Activated CD4-positive, alpha-beta memory T cell treated with anti-CD3 and anti-CD28 coated beads, Interleukin-2, amount 10 ng/mL, durations not matched to agents 7 days and 5 days (primary cell): Measurements from ENCODE around the gene RRP15. TPM values are rescaled to one million over a fixed set of nuclear protein-coding genes. Genes with fewer than 3 reads are reported as not detected.
A peak's percentile ranks its signal among the peaks of the same experiment; 100 is the strongest.

Experiments used
- CTCF ChIA-PET: fragments of 350-600 bp; sonication (Branson Sonifier 250); formaldehyde crosslinking; loops from one replicate; lab custom pipeline; 2021; ENCODE audit warnings: antibody characterized with exemption, inconsistent platforms; lab: Charles Lee
- POLR2A ChIA-PET: fragments of 350-600 bp; sonication (Branson Sonifier 250); formaldehyde crosslinking; loops from one replicate; lab custom pipeline; 2021; ENCODE audit warnings: antibody characterized with exemption; lab: Charles Lee
- DNase-seq: peaks from one replicate; pipeline ENCODE4 v3.0.0-alpha.2; 2020
- H3K27ac Mint-ChIP-seq: one replicate; pipeline ENCODE4 v1.8.0; 2021; ENCODE audit warnings: mild to moderate bottlenecking, mixed read lengths
- H3K27me3 Mint-ChIP-seq: one replicate; pipeline ENCODE4 v1.8.0; 2021; ENCODE audit warnings: mixed read lengths
- H3K36me3 Mint-ChIP-seq: one replicate; pipeline ENCODE4 v1.8.0; 2021; ENCODE audit warnings: low read depth, mixed read lengths
- H3K4me1 Mint-ChIP-seq: one replicate; pipeline ENCODE4 v1.8.0; 2021; ENCODE audit warnings: mixed read lengths
- H3K4me3 Mint-ChIP-seq: one replicate; pipeline ENCODE4 v1.8.0; 2021; ENCODE audit warnings: mild to moderate bottlenecking, mixed read lengths
- H3K9me3 Mint-ChIP-seq: one replicate; pipeline ENCODE4 v1.8.0; 2021; ENCODE audit warnings: mixed read lengths
- total RNA-seq, 2 experiments: library from RNA; stranded (reverse); gene quantifications; one replicate each; pipeline ENCODE4 v1.2.3, GENCODE V29; 2021

RRP15 gene
- total RNA-seq, 2 experiments from 2014 or later = 10.3 to 10.6 TPM

GRCh38 chr1:218266356-218266755, 18.7 kb upstream of the RRP15 start:
- peaks cover 5% of the 10 kb centered on the region for H3K27me3 Mint-ChIP-seq
- no peak overlapping the region for H3K4me3 Mint-ChIP-seq
- H3K9me3 Mint-ChIP-seq = no peaks in the 10 kb centered on the region
- ChIA-PET CTCF (no interaction called here), POLR2A (no interaction called here)
- H3K27ac Mint-ChIP-seq = no peak overlapping the region
- no peaks in the 10 kb centered on the region for H3K4me1 Mint-ChIP-seq
- no peak for DNase-seq
- H3K36me3 Mint-ChIP-seq = no peaks in the 10 kb centered on the region

DNA sequence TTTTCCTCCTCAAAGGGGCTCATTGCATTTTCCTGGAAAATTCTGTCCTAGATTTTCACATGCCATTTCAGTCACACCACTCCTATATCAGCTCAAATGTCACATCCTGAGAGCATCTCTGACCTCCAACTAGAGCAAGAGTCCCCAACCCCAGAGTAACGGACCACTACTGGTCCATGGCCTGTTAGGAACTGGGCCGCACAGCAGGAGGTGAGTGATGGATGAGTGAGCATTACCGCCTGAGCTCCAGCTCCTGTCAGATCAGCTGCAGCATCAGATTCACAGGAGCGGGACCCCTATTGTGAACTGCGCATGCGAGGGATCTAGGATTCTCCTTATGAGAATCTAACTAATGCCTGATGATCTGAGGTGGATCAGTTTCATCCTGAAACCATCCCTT, 12.7 kb upstream of the RRP15 start:
- CTCF ChIA-PET = no interaction called here
- Mint-ChIP-seq H3K4me3 (no peak overlapping the region), H3K27me3 (peaks cover 7% of the 10 kb centered on the region), H3K4me1 (no peaks in the 10 kb centered on the region), H3K27ac (no peak overlapping the region), H3K9me3 (no peaks in the 10 kb centered on the region), H3K36me3 (no peaks in the 10 kb centered on the region)
- no peak for DNase-seq
- POLR2A ChIA-PET = no interaction called here

- ChIA-PET POLR2A (no interaction called here), CTCF (no interaction called here)
- DNase-seq = no peak
- no peak overlapping the region for H3K27ac Mint-ChIP-seq
- H3K27me3 Mint-ChIP-seq = peaks cover 6% of the 10 kb centered on the region
- H3K4me3 Mint-ChIP-seq = no peak overlapping the region
- no peaks in the 10 kb centered on the region for H3K9me3 Mint-ChIP-seq
- no peaks in the 10 kb centered on the region for H3K4me1 Mint-ChIP-seq
- no peaks in the 10 kb centered on the region for H3K36me3 Mint-ChIP-seq
Measured at GRCh38 chr1:218273762-218274479, 11.2 kb upstream of the RRP15 start.

GRCh38 chr1:218274511-218274910, 10.6 kb upstream of the RRP15 start:
- H3K36me3 Mint-ChIP-seq = no peaks in the 10 kb centered on the region
- H3K9me3 Mint-ChIP-seq = no peaks in the 10 kb centered on the region
- H3K27ac Mint-ChIP-seq = no peak overlapping the region
- H3K4me1 Mint-ChIP-seq = no peaks in the 10 kb centered on the region
- peaks cover 6% of the 10 kb centered on the region for H3K27me3 Mint-ChIP-seq
- no peak for DNase-seq
- CTCF ChIA-PET = no interaction called here
- POLR2A ChIA-PET = no interaction called here
- no peak overlapping the region for H3K4me3 Mint-ChIP-seq

DNA sequence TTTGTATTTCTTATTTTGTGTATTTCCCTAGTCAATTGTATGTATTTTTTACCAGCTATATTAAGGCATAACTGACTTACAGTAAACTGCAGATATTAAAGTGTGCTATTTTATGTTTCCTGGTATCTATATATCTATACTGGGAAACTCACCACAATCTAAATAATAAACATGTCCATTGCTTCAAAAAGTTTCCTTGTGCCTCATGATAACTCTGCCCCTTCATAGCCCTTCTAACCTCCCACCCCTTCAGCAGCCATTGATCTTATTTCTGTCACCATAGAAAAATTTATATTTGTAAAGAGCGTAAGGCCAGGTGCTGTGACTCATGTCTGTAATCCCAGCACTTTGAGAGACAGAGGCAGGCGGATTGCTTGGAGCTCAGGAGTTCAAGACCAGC, 9.3 kb upstream of the RRP15 start:
- DNase-seq = no peak
- no peaks in the 10 kb centered on the region for H3K9me3 Mint-ChIP-seq
- ChIA-PET POLR2A (no interaction called here), CTCF (no interaction called here)
- no peak overlapping the region for H3K27ac Mint-ChIP-seq
- H3K27me3 Mint-ChIP-seq = peaks cover 10% of the 10 kb centered on the region
- no peak overlapping the region for H3K4me3 Mint-ChIP-seq
- no peaks in the 10 kb centered on the region for H3K36me3 Mint-ChIP-seq
- H3K4me1 Mint-ChIP-seq = no peaks in the 10 kb centered on the region

DNA sequence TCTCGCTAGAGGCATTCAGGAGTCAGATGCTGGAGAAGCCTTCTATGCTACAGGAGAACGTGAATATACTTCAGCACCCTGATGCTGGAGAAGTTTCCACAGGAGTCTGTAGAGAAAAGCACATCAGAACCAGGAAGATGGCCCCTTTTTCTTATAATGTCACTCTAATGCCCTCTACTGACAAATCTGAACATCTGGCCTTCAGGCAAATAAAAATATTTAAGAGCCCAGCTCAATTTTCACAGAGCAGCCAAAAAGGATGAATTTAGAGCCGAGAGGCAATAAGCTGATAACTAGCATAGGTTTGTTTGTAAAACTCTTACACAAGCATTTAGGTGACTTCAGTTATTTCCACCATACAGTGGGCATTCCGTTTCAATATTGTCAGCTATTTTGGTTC, 3.8 kb upstream of the RRP15 start:
- Mint-ChIP-seq H3K9me3 (peaks cover 3% of the 10 kb centered on the region), H3K27me3 (peaks cover 13% of the 10 kb centered on the region), H3K4me1 (peaks cover 20% of the 10 kb centered on the region), H3K27ac (no peak overlapping the region), H3K4me3 (no peak overlapping the region), H3K36me3 (no peaks in the 10 kb centered on the region)
- no peak for DNase-seq
- ChIA-PET CTCF (no interaction called here), POLR2A (no interaction called here)

GRCh38 chr1:218284377-218284916, 646 bp upstream of the RRP15 start:
- Mint-ChIP-seq H3K36me3 (no peaks in the 10 kb centered on the region), H3K4me3 (peak overlapping the region; percentile 91), H3K4me1 (peaks cover 31% of the 10 kb centered on the region), H3K27me3 (peaks cover 7% of the 10 kb centered on the region), H3K27ac (peak overlapping the region; percentile 75), H3K9me3 (peaks cover 3% of the 10 kb centered on the region)
- CTCF ChIA-PET = interaction anchor here (1.1 to 1.5 kb wide), 3 partner anchors 10 to 889 kb away, joined by 3 to 5 read pairs (median 4); partner anchors contain the start of gene LYPLAL1
- no peak for DNase-seq
- POLR2A ChIA-PET = interaction anchor here (1.1 to 1.7 kb wide), 6 partner anchors 11 to 1810 kb away, joined by 3 to 11 read pairs (median 4); partner anchors contain the start of genes IARS2 and TGFB2

GRCh38 chr1:218292515-218292914, 7.4 kb downstream of the RRP15 start:
- H3K36me3 Mint-ChIP-seq = no peaks in the 10 kb centered on the region
- no peak overlapping the region for H3K27ac Mint-ChIP-seq
- no peaks in the 10 kb centered on the region for H3K9me3 Mint-ChIP-seq
- POLR2A ChIA-PET = no interaction called here
- no peak for DNase-seq
- CTCF ChIA-PET = no interaction called here
- H3K4me1 Mint-ChIP-seq = peaks cover 10% of the 10 kb centered on the region
- H3K27me3 Mint-ChIP-seq = no peaks in the 10 kb centered on the region
- no peak overlapping the region for H3K4me3 Mint-ChIP-seq

DNA sequence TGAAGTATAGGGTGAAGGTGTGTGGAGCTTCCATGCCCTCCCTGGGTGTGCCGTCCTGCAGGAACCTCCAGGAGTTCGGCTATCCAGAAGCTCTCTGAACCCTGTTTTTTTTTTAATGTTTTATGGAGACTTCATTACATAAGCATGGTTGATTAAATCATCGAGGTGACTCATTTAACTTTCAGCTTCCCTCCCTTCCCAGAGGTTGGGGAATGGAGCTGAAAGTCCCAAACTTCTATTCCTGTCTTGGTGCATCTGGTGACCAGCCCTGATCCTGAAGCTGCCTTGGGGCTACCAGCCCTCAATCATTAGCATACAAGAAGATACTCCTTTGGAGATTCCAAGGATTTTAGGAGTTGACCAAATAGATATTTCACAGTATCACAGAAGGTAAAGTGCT, 9.5 kb downstream of the RRP15 start:
- Mint-ChIP-seq H3K27me3 (no peaks in the 10 kb centered on the region), H3K4me1 (peaks cover 6% of the 10 kb centered on the region), H3K4me3 (no peak overlapping the region), H3K9me3 (no peaks in the 10 kb centered on the region), H3K36me3 (no peaks in the 10 kb centered on the region), H3K27ac (no peak overlapping the region)
- no peak for DNase-seq
- ChIA-PET POLR2A (interaction anchor here (2.3 kb wide), 1 partner anchor 10 kb away, joined by 11 read pairs; the partner anchor contains the start of gene RRP15), CTCF (interaction anchor here (1.0 kb wide), 1 partner anchor 9 kb away, joined by 4 read pairs; the partner anchor contains the start of gene RRP15)

DNA sequence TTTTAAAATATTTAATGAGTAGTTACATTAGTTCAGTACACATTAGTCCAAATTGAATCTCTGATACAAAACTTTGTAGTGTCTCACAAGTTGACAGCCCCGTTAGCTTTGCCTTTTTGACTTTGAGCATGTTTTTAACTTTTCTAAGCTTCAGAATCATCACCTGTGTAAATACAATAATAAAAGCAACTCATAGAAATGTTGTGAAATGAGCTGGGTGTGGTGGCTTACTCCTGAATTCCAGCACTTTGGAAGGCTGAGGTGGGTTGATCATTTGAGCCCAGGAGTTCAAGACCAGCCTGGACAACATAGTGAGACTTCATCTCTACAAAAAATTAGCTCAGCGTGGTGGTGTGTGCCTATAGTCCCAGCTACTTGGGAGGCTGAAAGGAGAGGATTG, 11.1 kb downstream of the RRP15 start:
- no peaks in the 10 kb centered on the region for H3K36me3 Mint-ChIP-seq
- no peaks in the 10 kb centered on the region for H3K27me3 Mint-ChIP-seq
- no peak overlapping the region for H3K27ac Mint-ChIP-seq
- no peaks in the 10 kb centered on the region for H3K9me3 Mint-ChIP-seq
- peaks cover 6% of the 10 kb centered on the region for H3K4me1 Mint-ChIP-seq
- no peak overlapping the region for H3K4me3 Mint-ChIP-seq
- POLR2A ChIA-PET = interaction anchor here (2.3 kb wide), 1 partner anchor 11 kb away, joined by 11 read pairs; the partner anchor contains the start of gene RRP15
- CTCF ChIA-PET = interaction anchor here (1.1 kb wide), 1 partner anchor 11 kb away, joined by 4 read pairs; no protein-coding TSS in a partner anchor
- DNase-seq = no peak

GRCh38 chr1:218297461-218297860, 12.4 kb downstream of the RRP15 start:
- Mint-ChIP-seq H3K36me3 (no peaks in the 10 kb centered on the region), H3K27me3 (no peaks in the 10 kb centered on the region), H3K4me3 (no peak overlapping the region), H3K27ac (no peak overlapping the region), H3K4me1 (peaks cover 6% of the 10 kb centered on the region), H3K9me3 (no peaks in the 10 kb centered on the region)
- ChIA-PET POLR2A (interaction anchor here (1.1 kb wide), 1 partner anchor 13 kb away, joined by 6 read pairs; the partner anchor contains the start of gene RRP15), CTCF (interaction anchor here (0.5 kb wide), 1 partner anchor 1261 kb away, joined by 3 read pairs; no protein-coding TSS in a partner anchor)
- DNase-seq = no peak

- no peaks in the 10 kb centered on the region for H3K9me3 Mint-ChIP-seq
- H3K4me1 Mint-ChIP-seq = peaks cover 6% of the 10 kb centered on the region
- H3K27ac Mint-ChIP-seq = no peak overlapping the region
- H3K27me3 Mint-ChIP-seq = no peaks in the 10 kb centered on the region
- POLR2A ChIA-PET = interaction anchor here (1.1 kb wide), 1 partner anchor 13 kb away, joined by 6 read pairs; the partner anchor contains the start of gene RRP15
- DNase-seq = no peak
- no peak overlapping the region for H3K4me3 Mint-ChIP-seq
- no peaks in the 10 kb centered on the region for H3K36me3 Mint-ChIP-seq
- CTCF ChIA-PET = interaction anchor here (0.5 kb wide), 1 partner anchor 1260 kb away, joined by 3 read pairs; no protein-coding TSS in a partner anchor
Measured at GRCh38 chr1:218297867-218298266, 12.8 kb downstream of the RRP15 start.

- ChIA-PET CTCF (interaction anchor here (1.6 kb wide), 1 partner anchor 13 kb away, joined by 5 read pairs; the partner anchor contains the start of gene RRP15), POLR2A (no interaction called here)
- Mint-ChIP-seq H3K36me3 (no peaks in the 10 kb centered on the region), H3K4me3 (no peak overlapping the region), H3K4me1 (peaks cover 6% of the 10 kb centered on the region), H3K27me3 (no peaks in the 10 kb centered on the region), H3K27ac (no peak overlapping the region), H3K9me3 (no peaks in the 10 kb centered on the region)
- no peak for DNase-seq
Measured at GRCh38 chr1:218298398-218298797, 13.3 kb downstream of the RRP15 start.
